GM19372 (cell line): ENCODE measurements around the gene ENDOV.

Experiments used
- ATAC-seq: cut with Tn5 transposase; IDR thresholded peaks from one replicate; pipeline ENCODE4 v1.9.1; 2021; ENCODE audit warnings: mild to moderate bottlenecking, low read depth, moderate library complexity; ENCODE audit not compliant: unreplicated experiment

ENDOV gene

GRCh38 chr17:80414803-80415625, at the start of gene ENDOV:
ENDOV (plus strand) TSS chr17:80415167; CDS start chr17:80415195, 28 bp downstream.
- ATAC-seq, result peak; percentile 90

GRCh38 chr17:80365983-80366382, 49.0 kb upstream of the ENDOV start:
- no peak for ATAC-seq

GRCh38 chr17:80367503-80367902, 47.5 kb upstream of the ENDOV start:
- ATAC-seq, result no peak

GRCh38 chr17:80371196-80371595, 43.8 kb upstream of the ENDOV start:
- no peak for ATAC-seq

GRCh38 chr17:80372456-80372855, 42.5 kb upstream of the ENDOV start:
- ATAC-seq, result no peak

- no peak for ATAC-seq
Measured at GRCh38 chr17:80372922-80373570, 41.9 kb upstream of the ENDOV start.

- ATAC-seq, result no peak
Measured at GRCh38 chr17:80374039-80374731, 40.8 kb upstream of the ENDOV start.

GRCh38 chr17:80374732-80375585, 40.0 kb upstream of the ENDOV start:
- ATAC-seq, result no peak

GRCh38 chr17:80376531-80376930, 38.4 kb upstream of the ENDOV start:
- ATAC-seq, result no peak

GRCh38 chr17:80377798-80378197, 37.2 kb upstream of the ENDOV start:
- ATAC-seq, result no peak

GRCh38 chr17:80379348-80379747, 35.6 kb upstream of the ENDOV start:
- no peak for ATAC-seq

GRCh38 chr17:80380068-80380467, 34.9 kb upstream of the ENDOV start:
- ATAC-seq, result no peak

GRCh38 chr17:80380555-80381002, 34.4 kb upstream of the ENDOV start:
- ATAC-seq, result no peak

- no peak for ATAC-seq
Measured at GRCh38 chr17:80381416-80381923, 33.5 kb upstream of the ENDOV start.

GRCh38 chr17:80382446-80382845, 32.5 kb upstream of the ENDOV start:
- no peak for ATAC-seq

GRCh38 chr17:80382956-80383355, 32.0 kb upstream of the ENDOV start:
- no peak for ATAC-seq

- no peak for ATAC-seq
Measured at GRCh38 chr17:80384078-80384960, 30.6 kb upstream of the ENDOV start.

GRCh38 chr17:80385046-80385445, 29.9 kb upstream of the ENDOV start:
- ATAC-seq, result no peak

GRCh38 chr17:80386341-80386740, 28.6 kb upstream of the ENDOV start:
- no peak for ATAC-seq
